MM.1S (cell line): ENCODE results near the gene SLC25A33.
"Not testable (repeated sequence)": the region's sequence is repeated elsewhere in the genome, so short reads cannot be mapped to it uniquely, and the experiment has no call there.

Experiments
- DNase-seq: peaks from one replicate; pipeline ENCODE4 v3.0.0-alpha.2; 2015
- H2AFZ ChIP-seq: fragments of 300-600 bp; sonication (generic); 2 replicates; pipeline ENCODE4 v1.6.0; 2016; ENCODE audit warnings: antibody characterized with exemption, low read length
- H3F3A ChIP-seq: fragments of 300-600 bp; sonication (generic); 2 replicates; pipeline ENCODE4 v1.6.1; 2016; ENCODE audit warnings: mild to moderate bottlenecking, antibody characterized with exemption, low read length, moderate library complexity, mixed read lengths; ENCODE audit not compliant: insufficient read depth
- H3K27ac ChIP-seq: fragments of 300-600 bp; sonication (generic); 2 replicates; pipeline ENCODE4 v1.5.1; 2016; ENCODE audit warnings: mild to moderate bottlenecking, low read length
- H3K27me3 ChIP-seq: fragments of 300-600 bp; sonication (generic); replicated peaks from 2 replicates; pipeline ENCODE4 v1.6.0; 2016; ENCODE audit warnings: low read length; ENCODE audit not compliant: insufficient read depth
- H3K36me3 ChIP-seq: fragments of 300-600 bp; sonication (generic); replicated peaks from 2 replicates; pipeline ENCODE4 v1.6.1; 2016; ENCODE audit warnings: mild to moderate bottlenecking, low read length, mixed read lengths; ENCODE audit not compliant: insufficient read depth
- H3K4me1 ChIP-seq: fragments of 300-600 bp; sonication (generic); 2 replicates; pipeline ENCODE4 v1.6.1; 2016; ENCODE audit warnings: low read length, mixed read lengths
- H3K4me2 ChIP-seq: fragments of 300-600 bp; sonication (generic); 2 replicates; pipeline ENCODE4 v1.6.0; 2016; ENCODE audit warnings: low read depth, low read length
- H3K4me3 ChIP-seq: fragments of 300-600 bp; sonication (generic); 2 replicates; pipeline ENCODE4 v1.5.1; 2016; ENCODE audit warnings: low read length, mixed read lengths
- H3K79me2 ChIP-seq: fragments of 300-600 bp; sonication (generic); 2 replicates; pipeline ENCODE4 v1.6.1; 2016; ENCODE audit warnings: mixed run types, low read length, mixed read lengths
- H3K9ac ChIP-seq: fragments of 300-600 bp; sonication (generic); 2 replicates; pipeline ENCODE4 v1.6.1; 2016; ENCODE audit warnings: low read length, mixed read lengths
- H3K9me2 ChIP-seq: fragments of 300-600 bp; sonication (generic); replicated peaks from 2 replicates; pipeline ENCODE4 v1.6.1; 2016; ENCODE audit warnings: mild to moderate bottlenecking, low read length, mixed read lengths; ENCODE audit not compliant: insufficient read depth
- H3K9me3 ChIP-seq: fragments of 300-600 bp; sonication (generic); replicated peaks from 2 replicates; pipeline ENCODE4 v1.6.1; 2016; ENCODE audit warnings: mild to moderate bottlenecking, low read length, mixed read lengths; ENCODE audit not compliant: insufficient read depth
- H4K20me1 ChIP-seq: fragments of 300-600 bp; sonication (generic); 2 replicates; pipeline ENCODE4 v1.6.1; 2016; ENCODE audit warnings: mild to moderate bottlenecking, low read length, moderate library complexity, mixed read lengths; ENCODE audit not compliant: insufficient read depth
- CTCF ChIP-seq: fragments of 300-600 bp; sonication (generic); IDR thresholded peaks from 2 replicates; pipeline ENCODE4 v1.5.1; 2016; ENCODE audit warnings: antibody characterized with exemption, low read length, mixed read lengths
- EZH2 ChIP-seq: fragments of 300-600 bp; sonication (generic); optimal IDR thresholded peaks from 2 replicates; pipeline ENCODE3; 2017; ENCODE audit warnings: low read depth, mild to moderate bottlenecking, antibody characterized with exemption, low read length, mixed read lengths
- EZH2phosphoT487 ChIP-seq: fragments of 300-600 bp; sonication (generic); IDR thresholded peaks from 2 replicates; pipeline ENCODE4 v1.6.1; 2018; ENCODE audit warnings: antibody characterized with exemption, low read length

SLC25A33 gene

GRCh38 chr1:9510130-9510529, 29.1 kb upstream of the SLC25A33 start:
- Histone ChIP-seq H2AFZ (no peak overlapping the region), H3K9me2 (no peaks in the 10 kb centered on the region), H3F3A (no peaks in the 10 kb centered on the region), H3K4me2 (no peak overlapping the region), H3K4me3 (no peak overlapping the region), H3K4me1 (0 out of 2 replicates have a peak, but pooled peaks cover 4% of the 10 kb centered on the region), H3K9me3 (no peaks in the 10 kb centered on the region), H4K20me1 (no peaks in the 10 kb centered on the region), H3K27me3 (no peaks in the 10 kb centered on the region), H3K79me2 (no peaks in the 10 kb centered on the region), H3K9ac (no peak overlapping the region), H3K27ac (no peak overlapping the region), H3K36me3 (no peaks in the 10 kb centered on the region)
- TF ChIP-seq EZH2 (no peak), CTCF (no peak), EZH2phosphoT487 (no peak)
- DNase-seq, result no peak

GRCh38 chr1:9515550-9515949, 23.7 kb upstream of the SLC25A33 start:
- not testable (repeated sequence) for H3K79me2 ChIP-seq, H3K27me3 ChIP-seq, H3K9me2 ChIP-seq, H3K4me1 ChIP-seq, H4K20me1 ChIP-seq, H3K36me3 ChIP-seq, H3K27ac ChIP-seq, H3K4me3 ChIP-seq, DNase-seq, H2AFZ ChIP-seq, H3K9ac ChIP-seq, H3K9me3 ChIP-seq, H3F3A ChIP-seq, H3K4me2 ChIP-seq

GRCh38 chr1:9518454-9518998, 20.7 kb upstream of the SLC25A33 start:
- no peaks in the 10 kb centered on the region for H3K9me2 ChIP-seq
- no peak for DNase-seq
- H3K27me3 ChIP-seq, result no peaks in the 10 kb centered on the region
- TF ChIP-seq EZH2 (no peak), EZH2phosphoT487 (no peak), CTCF (no peak)
- no peak overlapping the region for H3K4me2 ChIP-seq
- no peak overlapping the region for H2AFZ ChIP-seq
- H3K4me1 ChIP-seq, result no peaks in the 10 kb centered on the region
- no peaks in the 10 kb centered on the region for H3F3A ChIP-seq
- H3K27ac ChIP-seq, result no peak overlapping the region
- no peaks in the 10 kb centered on the region for H3K79me2 ChIP-seq
- H4K20me1 ChIP-seq, result no peaks in the 10 kb centered on the region
- no peaks in the 10 kb centered on the region for H3K36me3 ChIP-seq
- no peak overlapping the region for H3K4me3 ChIP-seq
- H3K9me3 ChIP-seq, result no peaks in the 10 kb centered on the region
- no peak overlapping the region for H3K9ac ChIP-seq

- no peaks in the 10 kb centered on the region for H3K79me2 ChIP-seq
- no peak overlapping the region for H3K4me3 ChIP-seq
- no peaks in the 10 kb centered on the region for H3K27me3 ChIP-seq
- H3K4me1 ChIP-seq, result no peaks in the 10 kb centered on the region
- no peak overlapping the region for H2AFZ ChIP-seq
- no peak overlapping the region for H3K27ac ChIP-seq
- no peaks in the 10 kb centered on the region for H3K9me2 ChIP-seq
- no peaks in the 10 kb centered on the region for H4K20me1 ChIP-seq
- DNase-seq, result no peak
- no peaks in the 10 kb centered on the region for H3F3A ChIP-seq
- no peak overlapping the region for H3K4me2 ChIP-seq
- TF ChIP-seq EZH2, result no peak
- TF ChIP-seq EZH2phosphoT487, result no peak
- no peak for TF ChIP-seq CTCF
- no peaks in the 10 kb centered on the region for H3K9me3 ChIP-seq
- no peak overlapping the region for H3K9ac ChIP-seq
- no peaks in the 10 kb centered on the region for H3K36me3 ChIP-seq
Measured at GRCh38 chr1:9520411-9520810, 18.9 kb upstream of the SLC25A33 start.
